ENCODE results near the gene PSMD9. TPM values are rescaled to one million over a fixed set of nuclear protein-coding genes. Genes with fewer than 3 reads are reported as not detected.
A peak's percentile ranks its signal among the peaks of the same experiment; 100 is the strongest.

The PSMD9 gene, protein sequence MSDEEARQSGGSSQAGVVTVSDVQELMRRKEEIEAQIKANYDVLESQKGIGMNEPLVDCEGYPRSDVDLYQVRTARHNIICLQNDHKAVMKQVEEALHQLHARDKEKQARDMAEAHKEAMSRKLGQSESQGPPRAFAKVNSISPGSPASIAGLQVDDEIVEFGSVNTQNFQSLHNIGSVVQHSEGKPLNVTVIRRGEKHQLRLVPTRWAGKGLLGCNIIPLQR
- 117 TPM for polyA plus RNA-seq (2012; ENCODE audit: insufficient read length, low read depth)

DNA sequence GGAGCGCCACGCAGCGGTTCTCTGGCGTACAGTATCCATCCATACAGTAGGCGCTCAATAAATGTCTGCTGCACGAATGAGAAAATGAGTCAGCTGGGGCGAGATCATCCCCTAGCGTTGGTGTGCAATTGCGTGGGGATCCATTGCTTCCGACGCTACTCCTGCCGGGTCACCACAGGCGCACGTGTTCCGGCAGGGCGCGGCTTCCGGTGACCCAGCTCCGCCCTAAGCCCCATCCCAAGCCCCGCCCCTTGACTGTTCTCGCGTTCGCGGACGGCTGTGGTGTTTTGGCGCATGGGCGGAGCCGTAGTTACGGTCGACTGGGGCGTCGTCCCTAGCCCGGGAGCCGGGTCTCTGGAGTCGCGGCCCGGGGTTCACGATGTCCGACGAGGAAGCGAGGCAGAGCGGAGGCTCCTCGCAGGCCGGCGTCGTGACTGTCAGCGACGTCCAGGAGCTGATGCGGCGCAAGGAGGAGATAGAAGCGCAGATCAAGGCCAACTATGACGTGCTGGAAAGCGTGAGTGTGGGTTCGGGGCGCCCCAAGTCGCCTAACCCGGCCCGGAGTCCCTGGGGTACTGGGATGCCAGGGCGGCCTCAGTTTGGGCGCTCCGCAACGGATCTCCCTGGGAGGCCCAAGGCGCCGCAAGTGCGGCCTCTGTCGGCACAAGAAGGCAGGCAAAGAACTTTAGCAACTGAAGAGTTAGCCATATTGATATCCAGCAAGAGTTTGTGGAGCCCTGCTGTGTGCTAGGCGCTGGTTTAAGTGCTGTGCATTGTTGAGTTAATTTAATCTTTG, at the start of gene PSMD9:
PSMD9 (plus strand) TSS at position 313 of the 796 bp plus-strand sequence; CDS start at position 380, 67 bp downstream.
- TF ChIP-seq SIN3A (IDR thresholded peaks at IDR 0.05; ENCODE audit: borderline replicate concordance, insufficient read depth, low read length) = peak; percentile 74; the same call in 1 of the 2 replicates
- TF ChIP-seq REST (IDR thresholded peaks at IDR 0.05; ENCODE audit: insufficient read depth in 1 of 2, low read depth in 2 of 2, low read length in 2 of 2) = peak; percentile 28 to 70; a peak in 2 of 4 replicates
- TF ChIP-seq POLR2AphosphoS5 (IDR thresholded peaks at IDR 0.05; ENCODE audit: low read depth, low read length) = peak; percentile 82
- peak; percentile 93 for TF ChIP-seq FOXP2 (optimal IDR thresholded peaks at IDR 0.05; ENCODE audit: borderline replicate concordance, extremely low read depth, extremely low read length, insufficient read depth)
- peak; percentile 82; the same call in 1 of the 2 replicates for TF ChIP-seq TAF1 (IDR thresholded peaks at IDR 0.05; ENCODE audit: borderline replicate concordance, insufficient read depth, low read length)

GRCh38 chr12:121839106-121839992, 49.2 kb upstream of the PSMD9 start:
- TF ChIP-seq FOXP2 (optimal IDR thresholded peaks at IDR 0.05; ENCODE audit: borderline replicate concordance, extremely low read depth, extremely low read length, insufficient read depth) (no peak), POLR2AphosphoS5 (IDR thresholded peaks at IDR 0.05; ENCODE audit: low read depth, low read length) (peak; percentile 68; the same call in 1 of the 2 replicates), REST (IDR thresholded peaks at IDR 0.05; ENCODE audit: insufficient read depth in 1 of 2, low read depth in 2 of 2, low read length in 2 of 2) (no peak), SIN3A (IDR thresholded peaks at IDR 0.05; ENCODE audit: borderline replicate concordance, insufficient read depth, low read length) (no peak; the same call in 1 of the 2 replicates), TAF1 (IDR thresholded peaks at IDR 0.05; ENCODE audit: borderline replicate concordance, insufficient read depth, low read length) (0 out of 2 replicates have a peak, but pooled peaks have one; percentile 25)

DNA sequence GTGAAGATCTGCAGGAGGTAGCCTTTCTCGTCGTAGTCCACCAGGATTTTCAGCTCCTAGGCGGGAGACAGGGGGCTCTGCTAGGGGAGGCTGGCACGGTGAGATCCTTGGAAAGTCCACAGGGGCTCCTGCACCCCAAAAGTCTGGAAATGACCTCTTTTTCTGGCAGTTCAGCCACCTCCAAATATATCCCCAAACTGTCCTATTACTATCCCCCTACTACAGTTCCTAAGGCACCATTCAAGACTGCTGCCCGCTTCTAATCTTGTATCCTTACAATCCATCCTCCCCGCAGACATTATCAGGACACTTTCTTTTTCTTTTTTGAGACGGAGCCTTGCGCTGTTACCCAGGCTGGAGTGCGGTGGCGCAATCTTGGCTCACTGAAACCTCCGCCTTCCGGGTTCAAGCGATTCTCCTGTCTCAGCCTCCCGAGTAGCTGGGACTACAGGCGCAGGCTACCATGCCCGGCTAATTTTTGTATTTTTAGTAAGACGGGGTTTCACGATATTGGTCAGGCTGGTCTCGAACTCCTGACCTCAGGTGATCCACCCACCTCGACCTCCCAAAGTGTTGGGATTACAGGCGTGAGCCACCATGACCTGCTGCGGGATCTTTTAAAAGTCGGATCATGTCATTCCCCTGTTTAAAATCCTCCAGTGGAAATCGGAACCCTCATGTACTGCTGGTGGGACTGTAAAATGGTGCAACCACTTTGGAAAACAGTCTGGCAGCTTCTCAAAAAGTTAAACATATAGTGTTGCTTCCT, 48.4 kb upstream of the PSMD9 start:
- TF ChIP-seq FOXP2 (optimal IDR thresholded peaks at IDR 0.05; ENCODE audit: borderline replicate concordance, extremely low read depth, extremely low read length, insufficient read depth) (no peak), TAF1 (IDR thresholded peaks at IDR 0.05; ENCODE audit: borderline replicate concordance, insufficient read depth, low read length) (no peak), SIN3A (IDR thresholded peaks at IDR 0.05; ENCODE audit: borderline replicate concordance, insufficient read depth, low read length) (no peak), REST (IDR thresholded peaks at IDR 0.05; ENCODE audit: insufficient read depth in 1 of 2, low read depth in 2 of 2, low read length in 2 of 2) (no peak), POLR2AphosphoS5 (IDR thresholded peaks at IDR 0.05; ENCODE audit: low read depth, low read length) (no peak)
